ENCODE measurements around the gene SRPK1. TPM values are rescaled to one million over a fixed set of nuclear protein-coding genes. Genes with fewer than 3 reads are reported as not detected.

The SRPK1 gene
- total and polyA plus RNA-seq, 10 of the 15 experiments (the other 5 are each of a cell fraction or from before 2014, with no cell fraction given), result 47.4 to 112 (median 85.8) TPM

DNA sequence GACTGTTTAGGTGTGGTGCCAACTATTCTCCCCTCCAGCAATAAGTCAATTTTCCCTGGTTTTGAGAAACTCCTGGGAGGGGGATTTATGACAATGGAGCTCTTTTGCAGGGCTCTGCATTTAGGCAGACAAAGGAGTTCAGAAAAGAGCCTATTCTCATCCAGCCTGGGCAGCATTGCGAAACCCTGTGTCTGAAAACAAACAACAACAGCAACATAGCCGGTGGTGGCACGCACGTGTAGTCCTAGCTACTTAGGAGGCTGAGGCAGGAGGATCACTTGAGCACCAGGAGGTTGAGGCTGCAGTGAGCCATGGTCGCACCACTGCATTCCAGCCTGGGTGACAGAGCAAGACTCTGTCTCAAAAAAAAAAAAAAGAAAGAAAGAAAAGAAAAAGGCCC lies 130.2 kb downstream of the SRPK1 start:
- no peak overlapping the region for H3K4me3 ChIP-seq
- no peak for DNase-seq (ENCODE audit: low read depth, low spot score)
- H3K4me2 ChIP-seq (ENCODE audit: control insufficient read depth, insufficient read depth), result no peak overlapping the region
- H3K27me3 ChIP-seq (replicated peaks in 1 of 2; ENCODE audit: control insufficient read depth in 2 of 2, insufficient read depth in 2 of 2, low read length in 1 of 2), result peaks cover 1 to 4% of the 10 kb centered on the region in 2 experiments
- POLR2A ChIA-PET, result no interaction called here
- ATAC-seq, result no peak
- no peak overlapping the region for H3K27ac ChIP-seq (ENCODE audit: control insufficient read depth, insufficient read depth)
- no peaks in the 10 kb centered on the region for H4K20me1 ChIP-seq (ENCODE audit: control insufficient read depth, insufficient read depth)
- intact Hi-C loops (cut with micrococcal nuclease; ENCODE audit: unreplicated experiment), result no loop called here
- H3K79me2 ChIP-seq (ENCODE audit: control insufficient read depth, insufficient read depth, low read length), result no peaks in the 10 kb centered on the region
- no peaks in the 10 kb centered on the region for H3K36me3 ChIP-seq (ENCODE audit: control insufficient read depth in 2 of 2, insufficient read depth in 2 of 2, low read length in 1 of 2)
- FAIRE-seq, result no peak
- BruUV-seq (replicated peaks), result no TSS peak
- no peak overlapping the region for H2AFZ ChIP-seq (ENCODE audit: control insufficient read depth, low read depth, low read length)
- SMC1A ChIA-PET (ENCODE audit: uncharacterized antibody, unreplicated experiment), result interaction anchor here (1.1 kb wide), 1 partner anchor 267 kb away, joined by 3 read pairs; no protein-coding TSS in a partner anchor
- CTCF ChIA-PET, result interaction anchor here (0.7 kb wide), 1 partner anchor 306 kb away, joined by 3 read pairs; no protein-coding TSS in a partner anchor
- in situ Hi-C loops (cut with MboI), result no loop called here
- H3K9me3 ChIP-seq (replicated peaks; ENCODE audit: control insufficient read depth, insufficient read depth, low read length), result no peaks in the 10 kb centered on the region
- 55% methylated on average over 5 of the region's 5 CpGs for WGBS (ENCODE audit: insufficient coverage, insufficient replicate concordance, low lambda C conversion rate, missing lambda C conversion rate)
- no peaks in the 10 kb centered on the region for H3K4me1 ChIP-seq (ENCODE audit: control insufficient read depth, insufficient read depth, low read length)
- no peak overlapping the region for H3K9ac ChIP-seq (ENCODE audit: control insufficient read depth, insufficient read depth, low read length)
- TF ChIP-seq ZNF274 (IDR thresholded peaks at IDR 0.05; ENCODE audit: insufficient read depth, insufficient read length), result no peak
- TF ChIP-seq ZNF24 (IDR thresholded peaks at IDR 0.05), result no peak
- TF ChIP-seq BRCA1 (IDR thresholded peaks at IDR 0.05; ENCODE audit: low read depth, low read length), result no peak
- no peak for TF ChIP-seq FOXK2 (IDR thresholded peaks at IDR 0.05)
- TF ChIP-seq STAT3 (IDR thresholded peaks at IDR 0.05; ENCODE audit: low read depth, low read length), result no peak
- TF ChIP-seq, protein P1, sequence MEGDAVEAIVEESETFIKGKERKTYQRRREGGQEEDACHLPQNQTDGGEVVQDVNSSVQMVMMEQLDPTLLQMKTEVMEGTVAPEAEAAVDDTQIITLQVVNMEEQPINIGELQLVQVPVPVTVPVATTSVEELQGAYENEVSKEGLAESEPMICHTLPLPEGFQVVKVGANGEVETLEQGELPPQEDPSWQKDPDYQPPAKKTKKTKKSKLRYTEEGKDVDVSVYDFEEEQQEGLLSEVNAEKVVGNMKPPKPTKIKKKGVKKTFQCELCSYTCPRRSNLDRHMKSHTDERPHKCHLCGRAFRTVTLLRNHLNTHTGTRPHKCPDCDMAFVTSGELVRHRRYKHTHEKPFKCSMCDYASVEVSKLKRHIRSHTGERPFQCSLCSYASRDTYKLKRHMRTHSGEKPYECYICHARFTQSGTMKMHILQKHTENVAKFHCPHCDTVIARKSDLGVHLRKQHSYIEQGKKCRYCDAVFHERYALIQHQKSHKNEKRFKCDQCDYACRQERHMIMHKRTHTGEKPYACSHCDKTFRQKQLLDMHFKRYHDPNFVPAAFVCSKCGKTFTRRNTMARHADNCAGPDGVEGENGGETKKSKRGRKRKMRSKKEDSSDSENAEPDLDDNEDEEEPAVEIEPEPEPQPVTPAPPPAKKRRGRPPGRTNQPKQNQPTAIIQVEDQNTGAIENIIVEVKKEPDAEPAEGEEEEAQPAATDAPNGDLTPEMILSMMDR (IDR thresholded peaks at IDR 0.05 in 2 of 3, conservative IDR thresholded peaks at IDR 0.05 in 1 of 3; ENCODE audit: control insufficient read depth in 2 of 3, extremely low read depth in 1 of 3, insufficient read depth in 1 of 3, low read depth in 3 of 3, low read length in 3 of 3), result no peak
- TF ChIP-seq RB1 (IDR thresholded peaks at IDR 0.05; ENCODE audit: borderline replicate concordance), result no peak
- no peak for TF ChIP-seq BACH1 (IDR thresholded peaks at IDR 0.05; ENCODE audit: borderline replicate concordance)
- no peak for TF ChIP-seq KDM1A (IDR thresholded peaks at IDR 0.05; ENCODE audit: borderline replicate concordance)
- TF ChIP-seq TCF7 (IDR thresholded peaks at IDR 0.05; ENCODE audit: borderline replicate concordance), result no peak
- TF ChIP-seq, protein P2, sequence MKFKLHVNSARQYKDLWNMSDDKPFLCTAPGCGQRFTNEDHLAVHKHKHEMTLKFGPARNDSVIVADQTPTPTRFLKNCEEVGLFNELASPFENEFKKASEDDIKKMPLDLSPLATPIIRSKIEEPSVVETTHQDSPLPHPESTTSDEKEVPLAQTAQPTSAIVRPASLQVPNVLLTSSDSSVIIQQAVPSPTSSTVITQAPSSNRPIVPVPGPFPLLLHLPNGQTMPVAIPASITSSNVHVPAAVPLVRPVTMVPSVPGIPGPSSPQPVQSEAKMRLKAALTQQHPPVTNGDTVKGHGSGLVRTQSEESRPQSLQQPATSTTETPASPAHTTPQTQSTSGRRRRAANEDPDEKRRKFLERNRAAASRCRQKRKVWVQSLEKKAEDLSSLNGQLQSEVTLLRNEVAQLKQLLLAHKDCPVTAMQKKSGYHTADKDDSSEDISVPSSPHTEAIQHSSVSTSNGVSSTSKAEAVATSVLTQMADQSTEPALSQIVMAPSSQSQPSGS (IDR thresholded peaks at IDR 0.05; ENCODE audit: low read length), result no peak
- TF ChIP-seq, protein P3, sequence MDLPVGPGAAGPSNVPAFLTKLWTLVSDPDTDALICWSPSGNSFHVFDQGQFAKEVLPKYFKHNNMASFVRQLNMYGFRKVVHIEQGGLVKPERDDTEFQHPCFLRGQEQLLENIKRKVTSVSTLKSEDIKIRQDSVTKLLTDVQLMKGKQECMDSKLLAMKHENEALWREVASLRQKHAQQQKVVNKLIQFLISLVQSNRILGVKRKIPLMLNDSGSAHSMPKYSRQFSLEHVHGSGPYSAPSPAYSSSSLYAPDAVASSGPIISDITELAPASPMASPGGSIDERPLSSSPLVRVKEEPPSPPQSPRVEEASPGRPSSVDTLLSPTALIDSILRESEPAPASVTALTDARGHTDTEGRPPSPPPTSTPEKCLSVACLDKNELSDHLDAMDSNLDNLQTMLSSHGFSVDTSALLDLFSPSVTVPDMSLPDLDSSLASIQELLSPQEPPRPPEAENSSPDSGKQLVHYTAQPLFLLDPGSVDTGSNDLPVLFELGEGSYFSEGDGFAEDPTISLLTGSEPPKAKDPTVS (IDR thresholded peaks at IDR 0.05; ENCODE audit: low read depth, low read length), result no peak
- TF ChIP-seq DPF2 (IDR thresholded peaks at IDR 0.05), result no peak
- RAD21 ChIA-PET (ENCODE audit: unreplicated experiment), result no interaction called here
